Ishikawa (cell line): Measurements from ENCODE around the gene HNMT.

ENCODE experiments used
- CEBPB ChIP-seq: IDR thresholded peaks from 2 replicates; pipeline ENCODE4 v1.6.1; 2012
- CREB1 ChIP-seq: IDR thresholded peaks from 2 replicates; pipeline ENCODE4 v1.6.1; 2012; ENCODE audit warnings: low read depth
- EGR1 ChIP-seq: IDR thresholded peaks from 2 replicates; pipeline ENCODE4 v1.6.1; 2012
- EP300 ChIP-seq: IDR thresholded peaks from 2 replicates; pipeline ENCODE4 v1.6.1; 2012; ENCODE audit warnings: borderline replicate concordance
- MAX ChIP-seq: IDR thresholded peaks from 2 replicates; pipeline ENCODE4 v1.6.1; 2012
- NFIC ChIP-seq: IDR thresholded peaks from 2 replicates; pipeline ENCODE4 v1.6.1; 2012
- RAD21 ChIP-seq: IDR thresholded peaks from 2 replicates; pipeline ENCODE4 v1.6.1; 2012; ENCODE audit warnings: low read depth
- TAF1 ChIP-seq: IDR thresholded peaks from 2 replicates; pipeline ENCODE4 v1.6.1; 2012; ENCODE audit warnings: low read depth, mild to moderate bottlenecking
- TCF12 ChIP-seq: IDR thresholded peaks from 2 replicates; pipeline ENCODE4 v1.6.1; 2012; ENCODE audit warnings: low read depth
- TEAD4 ChIP-seq: IDR thresholded peaks from 2 replicates; pipeline ENCODE4 v1.6.1; 2012
- USF1 ChIP-seq: IDR thresholded peaks from 2 replicates; pipeline ENCODE4 v1.6.1; 2012
- ZBTB7A ChIP-seq: IDR thresholded peaks from 2 replicates; pipeline ENCODE4 v1.6.1; 2012; ENCODE audit warnings: low read depth
- TF ChIP-seq, protein P1 (sequence below): IDR thresholded peaks from 2 replicates; pipeline ENCODE4 v1.6.1; 2012; ENCODE audit warnings: low read depth, mild to moderate bottlenecking

DNA sequence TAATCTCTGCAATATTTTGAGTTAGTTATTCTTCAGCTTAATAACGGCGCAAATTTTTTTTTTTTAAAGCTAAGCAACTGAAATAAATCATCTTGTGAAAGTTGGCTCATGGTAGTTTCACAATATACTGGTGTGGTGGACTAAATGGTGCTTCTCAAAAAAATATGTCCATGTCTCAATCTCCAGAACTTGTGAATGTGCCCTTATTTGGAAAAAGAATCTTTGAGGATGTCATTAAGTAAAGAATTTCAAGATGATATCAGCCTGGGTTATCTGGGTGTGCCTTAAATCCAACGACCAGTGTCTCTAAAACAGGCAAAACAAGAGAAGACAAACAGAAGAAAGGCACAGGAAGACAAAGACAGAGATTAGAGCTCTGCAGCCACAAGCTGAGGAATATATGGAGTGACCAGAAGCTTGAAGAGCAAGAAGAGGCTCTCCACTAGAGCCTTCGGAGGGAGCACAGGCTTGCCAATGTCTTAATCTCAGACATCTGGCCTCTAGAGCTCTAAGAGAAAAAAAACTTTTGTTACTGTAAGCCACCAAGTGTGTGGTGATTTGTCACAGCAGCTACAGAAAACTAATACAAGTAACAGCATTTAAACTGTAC lies 71.4 kb downstream of the HNMT start:
- TF ChIP-seq MAX (no peak), ZBTB7A (no peak), USF1 (no peak), TAF1 (no peak), EGR1 (no peak), CREB1 (no peak), RAD21 (no peak), CEBPB (no peak), EP300 (no peak), NFIC (no peak), TCF12 (no peak), TEAD4 (no peak)
- TF ChIP-seq, protein P1, sequence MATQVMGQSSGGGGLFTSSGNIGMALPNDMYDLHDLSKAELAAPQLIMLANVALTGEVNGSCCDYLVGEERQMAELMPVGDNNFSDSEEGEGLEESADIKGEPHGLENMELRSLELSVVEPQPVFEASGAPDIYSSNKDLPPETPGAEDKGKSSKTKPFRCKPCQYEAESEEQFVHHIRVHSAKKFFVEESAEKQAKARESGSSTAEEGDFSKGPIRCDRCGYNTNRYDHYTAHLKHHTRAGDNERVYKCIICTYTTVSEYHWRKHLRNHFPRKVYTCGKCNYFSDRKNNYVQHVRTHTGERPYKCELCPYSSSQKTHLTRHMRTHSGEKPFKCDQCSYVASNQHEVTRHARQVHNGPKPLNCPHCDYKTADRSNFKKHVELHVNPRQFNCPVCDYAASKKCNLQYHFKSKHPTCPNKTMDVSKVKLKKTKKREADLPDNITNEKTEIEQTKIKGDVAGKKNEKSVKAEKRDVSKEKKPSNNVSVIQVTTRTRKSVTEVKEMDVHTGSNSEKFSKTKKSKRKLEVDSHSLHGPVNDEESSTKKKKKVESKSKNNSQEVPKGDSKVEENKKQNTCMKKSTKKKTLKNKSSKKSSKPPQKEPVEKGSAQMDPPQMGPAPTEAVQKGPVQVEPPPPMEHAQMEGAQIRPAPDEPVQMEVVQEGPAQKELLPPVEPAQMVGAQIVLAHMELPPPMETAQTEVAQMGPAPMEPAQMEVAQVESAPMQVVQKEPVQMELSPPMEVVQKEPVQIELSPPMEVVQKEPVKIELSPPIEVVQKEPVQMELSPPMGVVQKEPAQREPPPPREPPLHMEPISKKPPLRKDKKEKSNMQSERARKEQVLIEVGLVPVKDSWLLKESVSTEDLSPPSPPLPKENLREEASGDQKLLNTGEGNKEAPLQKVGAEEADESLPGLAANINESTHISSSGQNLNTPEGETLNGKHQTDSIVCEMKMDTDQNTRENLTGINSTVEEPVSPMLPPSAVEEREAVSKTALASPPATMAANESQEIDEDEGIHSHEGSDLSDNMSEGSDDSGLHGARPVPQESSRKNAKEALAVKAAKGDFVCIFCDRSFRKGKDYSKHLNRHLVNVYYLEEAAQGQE: no peak
